ENCODE results near the gene BANP. TPM values are rescaled to one million over a fixed set of nuclear protein-coding genes. Genes with fewer than 3 reads are reported as not detected.
"Not testable (repeated sequence)": the region's sequence is repeated elsewhere in the genome, so short reads cannot be mapped to it uniquely, and the experiment has no call there.

Gene BANP
- total RNA-seq, 1 experiment from 2014 or later, result 34.5 TPM

GRCh38 chr16:88018382-88018781 lies 67.1 kb downstream of the BANP start:
- H3K27me3 Mint-ChIP-seq (ENCODE audit: low read depth); H3K4me1 Mint-ChIP-seq; H3K27ac Mint-ChIP-seq; CTCF ChIA-PET; H3K9me3 Mint-ChIP-seq; POLR2A ChIA-PET; ATAC-seq; DNase-seq (ENCODE audit: low spot score); H3K4me3 Mint-ChIP-seq: not testable (repeated sequence)
- peaks cover 24% of the 10 kb centered on the region for H3K36me3 Mint-ChIP-seq

- CTCF ChIA-PET, result interaction anchor here (0.7 kb wide), 1 partner anchor 104 kb away, joined by 3 read pairs; no protein-coding TSS in a partner anchor
- peak overlapping the region; percentile 92 for H3K27ac Mint-ChIP-seq
- H3K4me3 Mint-ChIP-seq; H3K9me3 Mint-ChIP-seq; ATAC-seq; H3K4me1 Mint-ChIP-seq; H3K27me3 Mint-ChIP-seq (ENCODE audit: low read depth); POLR2A ChIA-PET: not testable (repeated sequence)
- H3K36me3 Mint-ChIP-seq, result peaks cover 24% of the 10 kb centered on the region
- peak; percentile 55 for DNase-seq (ENCODE audit: low spot score)
These were observed 68.0 kb downstream of the BANP start for GRCh38 chr16:88019041-88019820.

- no peak overlapping the region for H3K4me3 Mint-ChIP-seq
- no peak for DNase-seq (ENCODE audit: low spot score)
- H3K36me3 Mint-ChIP-seq, result peaks cover 24% of the 10 kb centered on the region
- TF ChIP-seq ZNF138 (CRISPR knock-in tag; conservative IDR thresholded peaks at IDR 0.05), result no peak
- ATAC-seq, result no peak
- H3K9me3 Mint-ChIP-seq, result no peaks in the 10 kb centered on the region
- POLR2A ChIA-PET, result no interaction called here
- H3K27me3 Mint-ChIP-seq (ENCODE audit: low read depth), result no peaks in the 10 kb centered on the region
- peaks cover 15% of the 10 kb centered on the region for H3K4me1 Mint-ChIP-seq
- peak overlapping the region; percentile 91 for H3K27ac Mint-ChIP-seq
- CTCF ChIA-PET, result interaction anchor here (0.7 kb wide), 1 partner anchor 105 kb away, joined by 3 read pairs; no protein-coding TSS in a partner anchor
These were observed 68.7 kb downstream of the BANP start for GRCh38 chr16:88019821-88020515.

- Mint-ChIP-seq H3K27me3 (ENCODE audit: low read depth) (no peaks in the 10 kb centered on the region), H3K4me1 (peaks cover 19% of the 10 kb centered on the region), H3K9me3 (no peaks in the 10 kb centered on the region), H3K4me3 (no peak overlapping the region), H3K36me3 (peaks cover 24% of the 10 kb centered on the region), H3K27ac (peak overlapping the region; percentile 91)
- no peak for TF ChIP-seq SMAD3 (CRISPR knock-in tag; IDR thresholded peaks at IDR 0.05; ENCODE audit: borderline replicate concordance)
- TF ChIP-seq CBFB (CRISPR knock-in tag; IDR thresholded peaks at IDR 0.05; ENCODE audit: low read depth), result no peak
- TF ChIP-seq JUN (CRISPR knock-in tag; IDR thresholded peaks at IDR 0.05), result no peak
- TF ChIP-seq NFATC4 (CRISPR knock-in tag; IDR thresholded peaks at IDR 0.05), result no peak
- no peak for TF ChIP-seq SMAD4 (CRISPR knock-in tag; IDR thresholded peaks at IDR 0.05)
- TF ChIP-seq ZBTB43 (CRISPR knock-in tag; IDR thresholded peaks at IDR 0.05), result no peak
- TF ChIP-seq MAX (CRISPR knock-in tag; IDR thresholded peaks at IDR 0.05), result no peak
- no peak for TF ChIP-seq ZNF425 (CRISPR knock-in tag; conservative IDR thresholded peaks at IDR 0.05)
- no peak for TF ChIP-seq GRHL2 (CRISPR knock-in tag; IDR thresholded peaks at IDR 0.05; ENCODE audit: insufficient replicate concordance, severe bottlenecking)
- no peak for TF ChIP-seq ZNF138 (CRISPR knock-in tag; conservative IDR thresholded peaks at IDR 0.05)
- TF ChIP-seq TP53 (CRISPR knock-in tag; IDR thresholded peaks at IDR 0.05), result no peak
- TF ChIP-seq JAZF1 (CRISPR knock-in tag; IDR thresholded peaks at IDR 0.05), result no peak
- TF ChIP-seq AFF4 (CRISPR knock-in tag; IDR thresholded peaks at IDR 0.05; ENCODE audit: borderline replicate concordance), result no peak
- no peak for TF ChIP-seq E2F5 (CRISPR knock-in tag; IDR thresholded peaks at IDR 0.05)
- no peak for TF ChIP-seq PRRX2 (CRISPR knock-in tag; IDR thresholded peaks at IDR 0.05)
- POLR2A ChIA-PET, result no interaction called here
- ATAC-seq (no peak), DNase-seq (ENCODE audit: low spot score) (no peak)
- CTCF ChIA-PET, result no interaction called here
These were observed 69.3 kb downstream of the BANP start for GRCh38 chr16:88020516-88020885.

Data from WTC11 (cell line).